ENCODE measurements around the gene CCRL2. TPM values are rescaled to one million over a fixed set of nuclear protein-coding genes. Genes with fewer than 3 reads are reported as not detected.

The CCRL2 gene
- total and polyA plus RNA-seq, 2 of the 4 experiments (the other 2 are of a cell fraction) = 0.29 to 0.36 TPM

- intact Hi-C loops (cut with micrococcal nuclease) = no loop called here
- ATAC-seq (ENCODE audit: low read depth) (no peak), DNase-seq (no peak)
- CTCF ChIA-PET = no interaction called here
- H4K8ac ChIP-seq (ENCODE audit: low read depth in 2 of 2, low read length in 2 of 2) = no peak overlapping the region
- BruUV-seq (replicated peaks) = no TSS peak
- no peaks in the 10 kb centered on the region; the same call in 1 of the 2 replicates for H3K27me3 ChIP-seq (ENCODE audit: control insufficient read depth, insufficient read depth, low read length)
- H4K20me1 ChIP-seq (ENCODE audit: insufficient read depth, low read length) = no peaks in the 10 kb centered on the region
- no peak overlapping the region for H3K23ac ChIP-seq (ENCODE audit: low read depth, low read length)
- H3K36me3 ChIP-seq (ENCODE audit: control insufficient read depth, insufficient read depth, low read length) = no peaks in the 10 kb centered on the region
- no peak overlapping the region for H2BK120ac ChIP-seq (ENCODE audit: low read depth, low read length)
- H2AK9ac ChIP-seq (replicated peaks; ENCODE audit: low read depth, low read length, poor library complexity) = no peak overlapping the region
- POLR2A ChIA-PET (ENCODE audit: unreplicated experiment) = no interaction called here
- H3K56ac ChIP-seq (ENCODE audit: extremely low read depth, insufficient read depth, low read length) = no peak overlapping the region
- H3K18ac ChIP-seq (ENCODE audit: low read depth, low read length) = no peak overlapping the region
- H3K9ac ChIP-seq (ENCODE audit: low read depth, low read length) = no peak overlapping the region
- H2BK5ac ChIP-seq (ENCODE audit: low read depth, low read length, poor library complexity, severe bottlenecking) = no peak overlapping the region
- H4K91ac ChIP-seq (ENCODE audit: insufficient read depth, low read depth, low read length) = no peak overlapping the region; the same call in 1 of the 2 replicates
- no peak overlapping the region for H3K14ac ChIP-seq (replicated peaks; ENCODE audit: low read depth, low read length)
- no peak overlapping the region for H3K4me3 ChIP-seq (ENCODE audit: insufficient read depth, low read depth, low read length)
- no peak overlapping the region for H3K4ac ChIP-seq (ENCODE audit: low read depth, low read length)
- H2BK20ac ChIP-seq (ENCODE audit: low read depth, low read length) = no peak overlapping the region
- peaks cover 9% of the 10 kb centered on the region for H3K4me1 ChIP-seq (ENCODE audit: control insufficient read depth, insufficient read depth, low read length)
- dilution Hi-C loops (cut with HindIII; ENCODE audit: low sequenced_read_pairs, unreplicated experiment) = no loop called here
- no peak overlapping the region for H2AK5ac ChIP-seq (ENCODE audit: low read depth, low read length)
- H4K5ac ChIP-seq (ENCODE audit: low read depth, low read length) = no peak overlapping the region
- H2BK15ac ChIP-seq (ENCODE audit: low read depth, low read length) = no peak overlapping the region
- WGBS, 2 experiments (ENCODE audit: extremely low coverage in 2 of 2, insufficient read length in 1 of 2) = 53% methylated on average over 3 of the region's 5 CpGs; no CpG with 5 or more reads in 1 of the 2 experiments
- peaks cover 3% of the 10 kb centered on the region; the same call in 1 of the 2 replicates for H3K9me1 ChIP-seq (ENCODE audit: insufficient read depth, low read length)
- H2AFZ ChIP-seq (replicated peaks; ENCODE audit: low read length, poor library complexity) = no peak overlapping the region
- no peak overlapping the region for H3K4me2 ChIP-seq (ENCODE audit: low read depth, low read length)
- in situ Hi-C loops (cut with MboI; ENCODE audit: low sequenced_read_pairs) = no loop called here
- no peak overlapping the region for H3K27ac ChIP-seq (ENCODE audit: insufficient read depth, low read length)
- TF ChIP-seq CEBPB (IDR thresholded peaks at IDR 0.05; ENCODE audit: low read depth, low read length) (no peak), BHLHE40 (IDR thresholded peaks at IDR 0.05; ENCODE audit: low read depth, low read length) (no peak), FOS (IDR thresholded peaks at IDR 0.05; ENCODE audit: low read depth, low read length) (no peak), CHD1 (IDR thresholded peaks at IDR 0.05; ENCODE audit: low read depth, low read length) (no peak), NFE2L2 (IDR thresholded peaks at IDR 0.05; ENCODE audit: low read depth, low read length) (no peak), MAZ (IDR thresholded peaks at IDR 0.05; ENCODE audit: borderline replicate concordance, low read depth, low read length) (no peak)
- no peaks in the 10 kb centered on the region for H3K9me3 ChIP-seq (ENCODE audit: control insufficient read depth, insufficient read depth, low read length)
- H3K79me1 ChIP-seq (ENCODE audit: low read depth in 1 of 2, low read length in 2 of 2) = no peaks in the 10 kb centered on the region
These were observed 6.2 kb upstream of the CCRL2 start for GRCh38 chr3:46400846-46401245.
